GM23248 (cell line): ENCODE measurements around the gene PRKCE.

Source experiments
- EZH2 ChIP-seq: fragments of 200-600 bp; sonication (generic); IDR thresholded peaks from 2 replicates; pipeline ENCODE4 v1.6.1; 2018; ENCODE audit warnings: antibody characterized with exemption, mild to moderate bottlenecking; ENCODE audit not compliant: insufficient read depth, poor library complexity, severe bottlenecking
- EZH2phosphoT487 ChIP-seq: fragments of 200-600 bp; sonication (generic); IDR thresholded peaks from 2 replicates; pipeline ENCODE4 v1.6.1; 2018; ENCODE audit warnings: antibody characterized with exemption, moderate library complexity, mild to moderate bottlenecking, low read depth; ENCODE audit not compliant: insufficient read depth

- TF ChIP-seq EZH2 (no peak), EZH2phosphoT487 (no peak)
Measured at GRCh38 chr2:46056541-46056940, 405.1 kb downstream of the PRKCE start.
